Measurements from ENCODE around the gene TTI1.

The TTI1 gene

GRCh38 chr20:37937686-37938085 lies 95.6 kb downstream of the TTI1 start:
- in situ Hi-C loops (cut with HindIII; ENCODE audit: low pct_ligation_motif_present, low sequenced_read_pairs) = no loop called here
- no peak overlapping the region for H3K27ac ChIP-seq
- TF ChIP-seq CTCF (IDR thresholded peaks at IDR 0.05; ENCODE audit: low read depth, low read length, missing control alignments) = no peak

GRCh38 chr20:37936451-37936850 lies 96.8 kb downstream of the TTI1 start:
- Histone ChIP-seq H3K4me3 (ENCODE audit: low read depth, low read length) (no peak overlapping the region), H3K27ac (no peak overlapping the region), H3K36me3 (replicated peaks) (no peaks in the 10 kb centered on the region), H3K27me3 (replicated peaks) (no peaks in the 10 kb centered on the region)
- no peak for TF ChIP-seq CTCF (IDR thresholded peaks at IDR 0.05; ENCODE audit: low read depth, low read length, missing control alignments)
- in situ Hi-C loops (cut with HindIII; ENCODE audit: low pct_ligation_motif_present, low sequenced_read_pairs) = no loop called here
- DNase-seq = no peak

More at GRCh38 chr20:37937686-37938085, 95.6 kb downstream of the TTI1 start:
- DNase-seq = no peak
- Histone ChIP-seq H3K27me3 (replicated peaks) (no peaks in the 10 kb centered on the region), H3K4me3 (ENCODE audit: low read depth, low read length) (no peak overlapping the region), H3K36me3 (replicated peaks) (no peaks in the 10 kb centered on the region)

GRCh38 chr20:37936041-37936440 lies 97.2 kb downstream of the TTI1 start:
- no peak overlapping the region for H3K27ac ChIP-seq
- no peak for DNase-seq
- in situ Hi-C loops (cut with HindIII; ENCODE audit: low pct_ligation_motif_present, low sequenced_read_pairs) = no loop called here
- H3K36me3 ChIP-seq (replicated peaks) = no peaks in the 10 kb centered on the region
- H3K27me3 ChIP-seq (replicated peaks) = no peaks in the 10 kb centered on the region
- no peak overlapping the region for H3K4me3 ChIP-seq (ENCODE audit: low read depth, low read length)
- no peak for TF ChIP-seq CTCF (IDR thresholded peaks at IDR 0.05; ENCODE audit: low read depth, low read length, missing control alignments)

GRCh38 chr20:37935435-37935834 lies 97.8 kb downstream of the TTI1 start:
- no peaks in the 10 kb centered on the region for H3K36me3 ChIP-seq (replicated peaks)
- no peaks in the 10 kb centered on the region for H3K27me3 ChIP-seq (replicated peaks)
- peak; percentile 27 for DNase-seq
- TF ChIP-seq CTCF (IDR thresholded peaks at IDR 0.05; ENCODE audit: low read depth, low read length, missing control alignments) = no peak
- in situ Hi-C loops (cut with HindIII; ENCODE audit: low pct_ligation_motif_present, low sequenced_read_pairs) = no loop called here
- no peak overlapping the region for H3K27ac ChIP-seq
- H3K4me3 ChIP-seq (ENCODE audit: low read depth, low read length) = no peak overlapping the region

- H3K36me3 ChIP-seq (replicated peaks) = no peaks in the 10 kb centered on the region
- in situ Hi-C loops (cut with HindIII; ENCODE audit: low pct_ligation_motif_present, low sequenced_read_pairs) = no loop called here
- peaks cover 4% of the 10 kb centered on the region for H3K27me3 ChIP-seq (replicated peaks)
- no peak overlapping the region for H3K4me3 ChIP-seq (ENCODE audit: low read depth, low read length)
- H3K27ac ChIP-seq = no peak overlapping the region
- TF ChIP-seq CTCF (IDR thresholded peaks at IDR 0.05; ENCODE audit: low read depth, low read length, missing control alignments) = no peak
- DNase-seq = no peak
These were observed 98.5 kb downstream of the TTI1 start for GRCh38 chr20:37934634-37935375.
